ENCODE measurements around the gene REX1BD.
"Not testable (repeated sequence)": the region's sequence is repeated elsewhere in the genome, so short reads cannot be mapped to it uniquely, and the experiment has no call there.

Gene REX1BD

DNA sequence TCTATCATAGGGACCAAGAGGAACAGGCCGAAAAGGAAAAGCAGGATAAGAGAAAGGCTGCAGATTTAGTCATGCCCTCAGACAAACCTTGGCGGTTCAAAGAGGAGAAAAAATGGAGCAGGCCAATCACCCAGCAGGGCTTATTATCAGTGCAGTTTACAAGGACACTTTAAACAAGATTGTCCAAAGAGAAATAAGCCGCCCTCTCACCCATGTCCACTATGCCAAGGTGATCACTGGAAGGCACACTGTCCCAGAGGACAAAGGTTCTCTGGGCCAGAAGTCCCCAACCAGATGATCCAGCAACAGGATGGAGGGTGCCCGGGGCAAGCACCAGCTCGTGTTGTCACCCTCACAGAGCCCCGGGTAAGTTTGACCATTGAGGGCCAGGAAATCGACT, 8.3 kb upstream of the REX1BD start:
- DNase-seq = no peak

DNA sequence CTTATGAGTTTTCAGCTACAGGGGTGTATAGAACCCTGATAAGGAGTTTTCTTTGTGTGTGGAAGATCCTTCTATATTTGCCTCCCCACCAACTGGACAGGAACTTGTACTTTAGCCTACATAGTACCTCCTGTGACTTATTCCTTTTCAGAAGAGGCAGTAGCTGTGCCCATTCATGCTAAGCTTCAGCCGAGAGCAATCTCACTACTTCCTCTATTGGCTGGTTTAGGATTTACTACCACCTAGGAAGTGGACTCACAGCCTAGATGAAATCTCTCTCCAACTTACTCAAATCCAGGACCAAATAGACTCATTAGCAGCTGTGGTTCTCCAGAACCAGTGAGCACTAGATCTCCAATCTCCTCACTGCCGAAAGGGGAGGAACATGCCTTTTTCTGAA, 2.3 kb upstream of the REX1BD start:
- no peak for DNase-seq

DNA sequence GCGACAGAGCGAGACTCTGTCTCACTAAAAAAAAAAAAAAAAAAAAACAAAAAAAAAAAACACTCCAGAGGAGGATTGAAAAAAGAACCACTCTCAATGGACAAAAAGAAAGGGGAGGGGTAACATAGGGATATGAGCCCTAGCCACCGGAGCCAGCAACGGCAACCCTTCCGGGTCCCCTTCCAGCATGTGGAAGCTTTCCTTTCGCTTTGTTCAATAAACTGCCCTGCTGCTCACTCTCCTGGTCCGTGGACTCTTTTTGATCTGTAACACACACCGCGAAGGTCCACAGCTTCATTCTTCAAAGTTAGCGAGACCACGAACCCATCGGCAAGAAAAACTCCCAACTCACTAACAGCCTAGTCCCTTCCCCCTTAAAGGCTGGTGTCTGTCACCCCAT, 1.0 kb upstream of the REX1BD start:
- no peak for DNase-seq

DNA sequence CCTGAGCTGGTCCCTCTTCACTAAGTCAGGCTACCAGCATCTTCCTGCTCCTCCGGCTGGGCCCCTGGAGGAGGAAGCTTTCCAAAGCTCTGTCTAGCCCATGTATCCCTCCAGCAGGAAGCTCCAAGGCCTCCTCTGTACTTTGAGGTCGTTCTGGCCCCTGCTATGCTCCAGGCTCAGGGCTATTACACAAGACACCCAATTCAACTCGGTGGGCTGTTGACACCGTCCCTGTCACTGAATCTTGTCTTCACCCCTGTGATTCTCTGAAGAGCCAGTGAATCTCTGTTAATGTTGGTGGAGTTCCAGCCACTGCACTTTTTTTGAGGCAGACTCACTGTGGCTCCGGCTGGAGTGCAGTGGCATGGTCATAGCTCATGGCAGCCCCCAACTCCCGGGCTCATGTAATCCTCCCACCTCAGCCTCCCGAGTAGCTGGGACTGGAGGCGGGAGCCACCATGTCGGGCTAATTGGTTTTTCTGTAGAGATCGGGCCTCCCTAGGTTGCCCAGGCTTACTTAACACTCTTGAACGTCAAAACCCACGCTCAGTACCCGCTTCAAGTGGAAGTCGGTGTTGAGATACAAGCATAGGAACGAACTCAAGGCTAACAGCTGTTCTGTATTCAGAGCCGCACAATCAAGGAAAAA, 512 bp upstream of the REX1BD start:
- no peak for DNase-seq

DNA sequence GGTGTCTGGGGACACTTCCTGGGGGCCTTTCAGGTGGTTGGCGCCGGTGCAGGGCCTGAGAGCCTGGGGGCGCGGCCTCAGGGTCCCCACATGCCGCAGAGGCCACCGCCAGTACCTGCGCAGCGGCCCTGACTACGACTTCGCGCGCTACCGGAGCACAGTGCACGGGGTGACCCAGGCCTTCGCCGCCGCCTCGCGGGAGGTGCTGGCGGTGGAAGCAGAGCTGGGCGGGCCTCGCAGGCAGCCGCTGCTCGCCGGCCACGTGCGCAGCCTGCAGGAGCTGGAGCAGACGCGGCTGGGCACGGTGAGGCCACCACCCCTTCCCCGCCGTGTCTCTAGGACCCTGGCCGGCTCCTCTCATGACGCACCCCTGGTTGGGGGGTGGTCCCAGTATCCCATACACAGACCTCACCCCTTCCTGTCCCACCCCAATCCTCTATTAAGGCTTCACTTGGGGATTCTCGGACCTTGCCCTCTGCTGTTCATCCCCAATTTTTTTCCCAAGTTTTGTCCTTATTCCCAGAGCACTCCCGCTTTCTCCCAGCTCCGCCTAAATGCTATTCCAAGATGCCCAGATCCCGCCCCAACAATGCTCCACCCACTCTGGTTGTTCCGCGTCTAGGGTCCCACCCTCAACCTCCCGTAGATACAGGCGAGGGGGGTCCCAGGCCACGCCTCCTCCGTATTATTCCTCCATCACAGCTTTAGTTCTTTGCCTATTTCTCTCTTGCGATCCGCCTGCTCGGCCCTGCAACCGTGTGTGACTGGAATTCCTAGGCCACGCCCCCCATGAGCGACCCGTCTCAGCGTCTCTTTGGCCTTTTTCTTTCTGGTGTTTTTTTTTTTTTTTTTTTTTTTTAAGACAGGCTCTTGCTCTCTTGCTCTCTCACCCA, 1.0 kb downstream of the REX1BD start:
- peak; percentile 27 for DNase-seq

DNA sequence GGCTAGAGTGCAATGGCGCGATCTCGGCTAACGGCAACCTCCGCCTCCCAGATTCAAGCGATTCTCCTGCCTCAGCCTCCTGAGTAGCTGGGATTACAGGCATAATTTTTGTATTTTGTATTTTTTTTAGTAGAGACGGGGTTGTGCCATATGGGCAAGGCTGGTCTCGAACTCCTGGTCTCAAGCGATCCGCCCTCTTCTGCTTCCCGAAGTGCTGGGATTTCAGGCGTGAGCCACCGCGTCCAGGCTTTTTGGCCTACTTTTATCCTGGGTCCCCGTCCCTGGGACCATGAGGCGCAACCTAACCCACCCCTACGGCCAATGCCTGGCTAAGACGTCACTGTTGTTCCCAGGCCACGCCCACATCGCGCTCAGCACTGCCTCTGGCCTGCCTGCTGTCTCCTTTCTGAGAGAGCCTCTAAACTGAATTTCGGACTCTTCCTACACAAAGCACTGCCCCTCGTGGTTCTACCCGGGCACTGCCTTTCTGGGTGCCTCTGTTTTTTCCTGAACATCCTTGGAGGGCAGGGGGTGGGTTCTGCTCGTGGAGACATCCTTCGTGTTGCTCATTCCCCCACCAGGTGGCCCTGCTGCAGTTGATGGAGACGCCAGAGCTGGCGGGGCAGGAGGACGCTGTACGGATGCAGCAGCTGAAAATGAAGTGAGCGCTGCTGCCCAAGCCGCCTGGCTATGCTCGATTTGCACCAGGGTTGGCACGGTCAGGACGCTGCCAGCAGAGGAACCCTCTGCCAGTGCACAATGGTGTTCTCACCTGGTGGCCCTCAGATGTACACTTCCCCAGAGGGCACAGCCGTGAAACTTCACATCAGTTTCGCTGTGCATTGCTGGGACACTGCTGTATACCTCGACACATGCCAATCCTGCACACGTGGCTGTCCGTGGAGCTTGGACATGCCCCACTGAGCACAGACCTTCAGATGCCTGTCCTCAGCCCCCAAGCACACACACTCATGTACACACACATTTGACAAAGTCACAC, 2.0 kb downstream of the REX1BD start:
- DNase-seq = no peak

DNA sequence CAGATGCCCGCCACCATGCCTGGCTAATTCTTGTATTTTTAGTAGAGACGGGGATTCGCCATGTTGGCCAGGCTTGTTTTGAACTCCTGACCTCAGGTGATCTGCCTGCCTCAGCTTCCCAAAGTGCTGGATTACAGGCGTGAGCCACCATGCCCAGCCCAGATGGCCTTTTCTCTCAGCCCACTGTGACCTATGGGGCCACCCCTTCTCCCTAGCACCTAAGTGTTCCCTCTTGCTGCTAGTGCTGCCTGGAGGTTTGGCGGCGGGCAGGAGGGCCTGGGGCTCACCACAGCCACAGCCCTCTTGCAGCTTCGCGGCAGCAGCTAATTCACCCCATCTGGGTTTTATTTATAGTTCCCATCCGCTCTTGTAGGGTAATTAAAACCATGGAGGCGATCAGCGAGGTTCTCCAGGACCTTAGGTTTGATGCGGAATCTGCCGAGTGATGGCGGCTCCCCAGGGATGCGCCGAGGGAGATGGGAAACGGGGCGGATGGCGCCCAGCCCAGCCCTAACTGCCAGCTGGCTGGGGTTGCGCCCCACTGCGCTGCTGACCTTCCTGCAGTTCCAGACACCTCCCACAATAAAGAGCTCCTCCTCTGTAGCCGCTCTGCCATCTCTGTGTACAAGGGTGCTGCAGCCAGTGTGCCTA, 3.3 kb downstream of the REX1BD start:
- DNase-seq = no peak

DNA sequence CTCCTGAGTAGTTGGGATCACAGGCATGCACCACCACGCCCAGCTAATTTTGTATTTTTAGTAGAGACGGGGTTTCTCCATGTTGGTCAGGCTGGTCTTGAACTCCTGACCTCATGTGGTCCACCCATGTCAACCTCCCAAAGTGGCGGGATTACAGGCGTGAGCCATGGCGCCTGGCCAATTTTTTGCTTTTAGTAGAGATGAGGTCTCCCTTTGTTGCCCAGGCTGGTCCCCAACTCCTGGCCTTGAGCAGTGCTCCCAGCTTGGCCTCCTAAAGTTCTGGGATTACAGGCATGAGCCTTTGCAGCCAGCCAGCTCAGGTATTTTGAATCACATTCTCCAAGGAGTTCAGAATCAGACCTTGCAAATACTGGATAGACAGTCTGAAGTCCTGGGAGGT, 4.1 kb downstream of the REX1BD start:
- DNase-seq = not testable (repeated sequence)

DNA sequence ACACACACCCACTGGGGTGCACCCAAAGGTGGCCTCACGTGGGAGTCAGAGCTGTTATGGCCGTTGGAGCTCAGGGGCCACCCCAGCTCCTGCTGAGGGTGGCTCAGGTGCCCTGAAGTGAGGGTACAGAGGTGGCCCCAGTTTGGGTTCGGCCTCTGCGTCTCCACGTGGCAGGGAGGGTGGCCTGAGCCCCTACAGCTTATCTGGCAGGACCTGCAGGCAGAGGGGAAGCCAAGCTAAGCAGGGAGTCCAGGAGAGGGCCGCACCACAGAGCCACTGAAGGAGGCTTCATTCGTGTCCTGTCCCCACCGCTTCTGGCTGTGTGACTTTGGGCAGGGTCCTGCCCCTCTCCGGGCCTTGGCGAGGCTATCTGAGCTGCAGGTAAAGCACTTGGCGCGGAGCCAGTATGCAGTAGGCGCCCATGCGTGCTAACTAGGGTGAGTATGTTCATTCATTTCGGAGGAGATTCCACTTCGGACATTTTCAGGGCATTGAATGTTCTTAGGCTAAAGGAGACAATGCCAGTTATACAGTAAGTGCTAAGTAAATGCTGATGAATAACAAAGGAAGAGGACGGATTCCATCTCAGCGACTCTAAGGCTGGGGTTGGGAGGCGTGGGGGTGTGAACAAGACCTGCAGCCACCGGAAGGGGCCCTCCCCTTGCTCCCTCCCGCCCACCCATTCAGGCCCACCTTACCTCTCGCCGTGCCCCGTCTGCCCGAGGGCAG, 4.9 kb downstream of the REX1BD start:
- no peak for DNase-seq

DNA sequence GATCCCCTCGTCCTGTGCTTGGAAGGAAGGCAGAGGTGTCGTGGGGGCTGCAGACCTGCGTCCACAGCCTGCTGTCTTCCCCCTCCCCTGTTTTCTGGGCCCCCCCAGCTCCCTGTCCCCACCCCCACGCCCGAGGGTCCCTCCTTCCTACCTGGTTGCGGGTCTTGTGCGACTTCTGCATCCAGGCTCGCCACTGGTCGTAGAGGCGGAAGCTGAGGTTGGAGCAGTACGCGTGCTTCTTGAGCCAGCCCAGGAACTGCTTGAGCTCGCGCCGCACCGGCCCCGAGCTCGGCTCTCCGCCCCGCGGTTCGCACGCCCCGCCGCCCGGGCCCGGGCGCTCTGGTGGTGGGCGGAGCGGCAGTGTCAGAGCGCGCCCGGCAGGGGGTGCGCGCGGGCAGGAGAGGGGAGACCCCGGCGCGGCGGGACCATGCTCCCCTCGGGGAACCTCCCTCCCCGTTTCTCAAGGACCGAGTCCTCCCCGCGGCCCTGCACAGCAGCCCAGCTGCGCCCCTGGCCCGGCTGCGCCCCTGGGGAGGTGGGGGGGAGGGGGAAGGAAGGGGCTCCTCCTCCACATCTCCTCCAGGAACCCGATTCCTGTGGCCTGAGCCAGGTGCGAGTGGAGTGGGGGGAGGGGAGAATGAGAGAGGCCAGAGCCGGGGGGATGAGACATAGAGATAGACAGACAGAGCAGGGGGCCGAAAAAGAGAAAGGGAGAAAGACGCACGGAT, 5.7 kb downstream of the REX1BD start:
- peak; percentile 72 for DNase-seq

DNA sequence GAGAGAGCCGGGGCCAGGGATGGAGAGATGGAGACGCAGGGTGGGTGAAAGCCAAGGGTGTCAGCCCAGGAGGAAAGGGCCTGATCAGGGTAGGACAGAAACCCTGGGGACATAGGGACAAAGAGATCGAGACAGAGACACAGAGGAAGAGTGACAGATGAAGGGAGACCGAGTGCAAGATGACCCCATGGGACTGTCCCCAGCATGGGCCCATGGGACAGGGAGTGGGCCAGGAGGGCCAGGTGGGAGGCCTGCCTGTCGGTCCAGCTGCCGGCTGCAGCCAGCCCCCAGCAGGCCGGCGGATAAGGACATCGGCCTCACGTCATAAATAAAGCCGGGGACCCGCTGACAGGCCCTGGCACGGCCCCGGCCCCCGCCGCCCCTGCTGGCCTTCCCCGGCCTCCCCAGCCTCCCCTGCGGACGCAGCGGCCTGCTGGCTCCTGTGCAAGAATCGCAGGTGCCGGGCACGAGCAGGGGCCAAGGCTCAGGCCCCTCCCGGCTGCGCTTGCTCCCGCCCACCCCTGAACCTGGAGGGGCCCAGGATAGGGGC, 6.3 kb downstream of the REX1BD start:
- no peak for DNase-seq

DNA sequence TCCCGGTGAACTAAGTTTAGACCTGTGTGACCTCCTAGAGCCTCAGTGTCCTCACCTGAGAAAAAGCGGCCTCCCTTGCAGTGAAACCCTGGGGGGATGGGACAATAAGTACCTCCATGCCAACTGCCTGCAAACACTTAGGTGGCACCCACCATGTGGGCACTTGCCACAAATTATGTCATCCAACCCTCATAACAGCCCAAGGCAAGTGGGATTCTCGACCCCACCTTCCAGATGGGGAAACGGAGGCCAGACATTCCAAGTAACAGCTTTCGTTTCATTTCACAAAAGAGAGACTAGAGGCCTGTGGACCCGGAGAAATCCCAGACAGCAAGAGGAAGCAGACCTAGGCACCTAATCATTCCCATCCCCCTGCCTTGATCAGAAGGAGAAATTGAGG, 6.9 kb downstream of the REX1BD start:
- no peak for DNase-seq

DNA sequence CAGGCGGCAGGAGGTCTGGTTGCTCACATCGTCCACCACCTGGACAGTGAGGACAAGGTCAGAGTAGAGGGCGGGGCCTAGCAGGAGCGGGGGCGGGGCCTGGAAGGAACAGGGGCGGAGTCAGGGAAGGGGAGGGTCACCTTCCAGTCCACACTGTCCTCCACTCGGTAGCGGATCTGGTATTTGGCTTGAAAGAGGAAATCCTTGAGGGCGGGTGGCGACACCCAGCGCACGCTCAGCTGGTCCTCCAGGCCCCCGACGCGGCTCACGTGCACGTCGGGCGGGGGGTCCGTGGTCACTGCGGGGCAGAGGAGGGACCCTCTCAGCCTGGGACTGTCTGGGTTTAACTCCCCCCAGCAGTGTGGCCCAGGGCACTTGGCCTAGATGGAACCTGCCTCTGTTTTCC, 8.2 kb downstream of the REX1BD start:
- peak; percentile 57 for DNase-seq

DNA sequence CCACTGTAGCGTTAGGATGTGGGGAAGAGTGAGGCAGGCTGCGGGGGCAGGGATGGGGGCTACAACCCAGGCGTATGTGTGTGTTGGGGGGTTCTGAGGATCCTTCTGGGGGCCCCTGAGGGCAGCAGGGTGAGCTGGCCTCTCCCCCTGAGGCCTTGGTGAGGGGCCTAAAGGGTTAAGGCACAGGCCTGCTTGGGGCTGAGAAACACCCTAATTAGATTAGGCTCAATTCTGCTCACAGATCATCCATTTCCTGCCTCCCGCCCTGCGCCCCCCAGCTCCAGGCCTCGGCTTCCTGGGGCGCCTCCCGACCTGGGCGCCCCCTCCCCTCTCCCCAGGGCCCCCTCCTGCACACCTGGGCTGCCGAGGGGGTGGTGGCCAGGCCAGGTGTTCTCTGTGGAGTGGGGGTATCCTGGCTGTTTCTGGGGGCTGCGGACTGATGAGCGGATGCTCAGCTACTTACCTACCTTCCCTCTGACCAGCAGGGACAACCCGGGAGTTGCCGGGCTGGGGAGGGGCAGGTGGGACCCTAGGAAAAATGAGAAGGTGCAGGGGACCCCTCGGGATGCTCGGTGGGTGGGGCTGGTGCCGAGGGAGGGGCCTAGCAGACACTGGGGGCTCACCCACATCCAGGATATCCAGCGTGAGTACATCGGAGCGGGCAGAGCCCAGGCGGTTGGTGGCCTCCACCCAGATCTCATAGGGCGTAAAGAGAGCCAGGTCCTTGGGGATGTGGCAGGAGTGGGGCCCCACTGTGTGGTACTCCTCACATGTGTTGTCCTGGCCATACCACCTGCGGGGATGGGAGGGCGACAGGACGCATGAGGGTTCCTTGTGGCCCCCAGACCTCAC, 9.4 kb downstream of the REX1BD start:
- DNase-seq = no peak

DNA sequence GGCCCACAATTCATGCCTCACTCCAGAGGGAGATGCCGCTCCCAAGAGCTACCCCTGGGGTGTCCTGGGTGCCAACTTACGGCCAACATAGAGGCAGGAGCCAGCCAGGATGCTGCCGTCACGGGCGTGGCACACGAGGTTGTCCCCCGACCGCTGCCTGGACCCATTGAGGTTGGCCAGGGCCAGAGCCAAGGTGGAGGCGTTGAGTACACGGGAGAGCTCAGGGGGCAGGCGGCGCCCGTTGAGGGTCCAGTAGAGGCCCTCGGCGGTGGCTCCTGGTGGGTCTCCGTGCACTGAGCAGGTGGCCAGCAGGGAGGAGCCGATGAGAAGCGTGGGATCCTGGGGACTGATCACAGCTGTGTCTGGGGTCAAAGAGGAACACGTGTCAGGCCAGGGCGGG, 10.9 kb downstream of the REX1BD start:
- no peak for DNase-seq

DNA sequence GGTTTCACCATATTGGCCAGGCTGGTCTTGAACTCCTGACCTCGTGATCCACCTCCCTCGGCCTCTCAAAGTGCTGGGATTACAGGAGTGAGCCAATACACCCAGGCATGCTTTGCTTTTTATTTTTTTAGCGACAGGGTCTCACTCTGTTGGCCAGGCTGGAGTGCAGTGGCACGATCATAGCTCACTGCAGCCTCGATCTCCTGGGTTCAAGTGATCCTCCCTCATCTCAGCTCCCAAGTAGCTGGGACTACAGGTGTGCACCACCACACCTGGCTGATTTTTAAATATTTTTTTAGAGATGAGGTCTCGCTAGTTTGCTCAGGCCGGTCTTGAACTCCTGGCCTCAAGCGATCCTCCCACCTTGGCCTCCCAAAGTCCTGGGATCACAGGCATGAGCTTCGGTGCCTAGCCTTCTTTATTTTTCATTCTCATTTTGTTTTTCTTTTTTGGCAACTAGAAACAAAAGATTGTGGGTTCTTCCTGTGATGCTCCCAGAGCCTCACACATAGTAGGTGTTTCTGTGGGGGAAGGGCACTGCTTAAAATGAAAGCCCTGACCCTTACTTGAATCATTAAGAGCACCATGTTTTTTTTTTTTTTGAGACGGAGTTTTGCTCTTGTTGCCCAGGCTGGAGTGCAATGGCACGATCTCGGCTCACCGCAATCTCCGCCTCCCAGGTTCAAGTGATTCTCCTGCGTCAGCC, 12.2 kb downstream of the REX1BD start:
- not testable (repeated sequence) for DNase-seq

DNA sequence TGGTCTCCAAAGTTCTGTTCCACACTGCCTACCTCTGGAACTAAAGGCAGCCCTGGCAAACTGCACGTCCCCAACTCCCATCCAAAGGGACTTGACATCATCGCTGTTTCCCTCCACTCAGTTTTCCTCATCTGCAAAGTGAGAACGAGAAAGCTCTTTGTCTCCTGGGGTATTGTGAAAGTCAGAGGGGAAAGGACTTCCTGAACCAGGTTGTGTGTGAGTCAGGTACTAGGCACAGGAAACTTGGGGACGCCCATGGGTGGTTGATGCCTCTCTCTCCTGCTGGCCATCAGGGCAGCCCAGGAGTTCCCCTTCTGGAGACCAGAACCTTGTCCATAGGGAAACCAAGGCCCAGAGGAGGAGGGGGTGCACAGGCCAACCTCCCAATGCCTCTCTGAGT, 13.3 kb downstream of the REX1BD start:
- DNase-seq = no peak

DNA sequence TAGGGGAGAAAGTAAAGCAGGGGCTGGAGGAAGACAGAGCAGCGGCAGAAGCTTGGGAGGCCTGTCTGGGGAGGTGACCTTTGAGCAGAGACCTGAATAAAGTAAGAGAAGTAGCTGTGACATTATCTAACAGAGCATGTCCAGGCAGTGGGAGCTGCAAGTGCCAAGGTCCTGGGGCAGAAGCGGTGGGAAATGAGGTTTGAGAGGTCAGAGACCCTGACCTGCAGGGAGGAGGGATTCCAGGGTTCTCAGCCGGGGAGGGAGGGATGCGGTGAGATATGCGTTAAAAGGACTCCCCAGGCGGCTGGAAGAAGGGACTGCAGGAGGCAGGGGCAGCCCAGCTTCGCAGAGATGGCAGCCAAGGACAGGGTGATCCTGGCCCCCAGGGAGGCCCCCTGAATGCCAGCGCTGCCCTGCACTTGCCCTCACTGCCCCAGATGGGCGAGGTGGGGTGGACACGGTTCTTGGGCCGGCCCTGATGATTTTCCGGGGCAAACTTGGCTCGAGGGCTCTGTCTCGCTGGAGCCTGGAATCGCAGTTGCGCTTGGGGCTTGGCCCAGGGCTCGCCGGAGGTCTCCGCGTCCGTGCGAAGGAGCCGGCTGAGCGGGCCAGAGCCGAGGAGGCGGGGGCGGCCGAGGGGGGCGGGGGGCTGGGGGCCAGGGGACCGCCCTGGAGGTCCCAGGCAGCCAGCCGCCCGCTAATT, 14.8 kb downstream of the REX1BD start:
- no peak for DNase-seq
